ENCODE results near the gene RPS3.

The RPS3 gene

GRCh38 chr11:75437966-75438659, 38.8 kb downstream of the RPS3 start:
- no peak for DNase-seq

- DNase-seq: no peak
Observed at GRCh38 chr11:75439026-75439425, 39.7 kb downstream of the RPS3 start.

DNA sequence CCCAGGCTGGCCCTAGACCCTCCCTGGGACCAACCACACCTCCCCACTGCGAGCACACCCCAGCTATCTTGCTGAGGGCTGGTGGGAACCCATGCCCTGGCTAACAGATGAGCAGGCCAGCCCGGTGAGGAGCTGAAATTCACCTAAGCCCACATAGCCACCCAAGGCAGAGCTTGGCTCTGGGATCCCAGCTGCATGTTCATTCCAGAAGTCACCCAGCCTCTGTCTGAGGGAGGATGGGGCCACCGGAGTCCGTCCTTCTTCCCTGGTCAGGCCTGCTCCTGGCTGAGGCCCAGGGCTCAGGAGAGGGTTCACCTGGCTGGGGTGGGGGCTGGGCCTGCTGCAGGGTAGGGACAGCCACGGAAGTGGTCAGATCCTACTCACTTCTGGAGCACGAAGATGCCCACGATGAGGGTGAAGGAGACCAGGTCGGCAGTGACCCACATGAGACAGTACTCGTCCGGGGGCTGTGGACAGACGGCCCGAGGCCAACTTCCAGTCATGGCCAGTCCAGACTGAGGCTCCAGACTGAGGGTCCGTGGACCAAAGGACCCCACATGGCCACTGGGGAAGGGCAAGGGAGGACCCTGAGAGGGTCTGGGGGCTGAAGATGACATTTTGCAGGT, 40.3 kb downstream of the RPS3 start:
- DNase-seq: no peak

DNA sequence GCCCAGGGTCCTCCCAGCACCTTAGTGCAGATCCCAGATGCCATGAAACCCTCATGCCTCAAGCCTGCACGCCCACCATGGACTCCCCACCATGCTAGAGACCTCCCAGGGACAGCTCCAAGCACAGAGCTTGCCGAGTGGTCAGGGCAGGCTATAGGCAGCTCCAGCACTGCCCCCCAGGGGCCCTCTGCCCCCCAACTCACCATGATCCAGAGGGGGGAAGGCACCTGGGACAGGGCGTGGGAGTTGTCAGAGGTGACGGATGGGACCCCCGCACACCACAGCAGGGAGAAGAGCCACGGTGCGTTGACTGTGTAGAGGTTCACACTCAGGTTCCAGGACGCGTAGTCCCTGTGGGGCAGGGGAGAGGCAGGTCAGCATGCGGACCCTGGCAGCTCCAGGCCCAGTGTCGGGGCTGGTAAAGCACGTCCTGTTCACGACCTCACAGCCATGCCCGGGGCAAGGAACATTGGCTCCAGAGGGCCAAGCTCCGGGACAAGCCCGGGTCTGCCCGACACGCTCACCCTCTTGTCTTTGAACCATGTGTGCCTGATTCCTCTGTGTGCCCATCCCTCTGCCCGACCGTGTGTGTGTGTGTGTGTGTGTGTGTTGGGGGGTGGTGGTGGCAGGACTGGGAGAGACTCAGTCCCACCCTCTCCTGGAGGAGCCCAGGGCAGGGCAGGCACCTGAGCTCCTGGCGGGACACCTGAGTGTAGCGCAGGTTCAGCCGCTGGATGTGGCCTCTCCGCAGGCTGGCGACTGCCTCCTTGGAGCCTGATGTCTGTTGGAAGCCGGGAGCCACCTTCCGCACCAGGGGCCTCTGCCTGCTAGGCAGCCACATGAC, 41.9 kb downstream of the RPS3 start:
- DNase-seq: no peak

DNA sequence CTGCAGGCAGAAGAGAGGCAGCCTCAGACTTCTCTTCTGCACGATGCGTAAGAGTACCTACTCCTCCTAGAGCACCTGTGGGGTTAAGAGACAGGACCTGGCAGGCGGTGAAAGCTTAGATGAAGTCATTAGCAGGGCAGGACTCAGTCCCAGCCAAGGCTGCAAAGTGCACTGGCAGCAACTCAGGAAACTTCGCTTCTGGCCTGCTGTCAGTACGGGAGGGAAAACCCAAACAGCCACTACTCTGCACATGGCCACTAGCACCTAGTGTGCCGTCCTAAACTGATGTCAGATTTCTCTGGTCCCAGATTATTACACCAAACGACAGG, 42.5 kb downstream of the RPS3 start:
- DNase-seq: no peak

GRCh38 chr11:75442161-75442885, 43.0 kb downstream of the RPS3 start:
- no peak for DNase-seq

GRCh38 chr11:75443043-75443442, 43.7 kb downstream of the RPS3 start:
- DNase-seq: no peak

DNA sequence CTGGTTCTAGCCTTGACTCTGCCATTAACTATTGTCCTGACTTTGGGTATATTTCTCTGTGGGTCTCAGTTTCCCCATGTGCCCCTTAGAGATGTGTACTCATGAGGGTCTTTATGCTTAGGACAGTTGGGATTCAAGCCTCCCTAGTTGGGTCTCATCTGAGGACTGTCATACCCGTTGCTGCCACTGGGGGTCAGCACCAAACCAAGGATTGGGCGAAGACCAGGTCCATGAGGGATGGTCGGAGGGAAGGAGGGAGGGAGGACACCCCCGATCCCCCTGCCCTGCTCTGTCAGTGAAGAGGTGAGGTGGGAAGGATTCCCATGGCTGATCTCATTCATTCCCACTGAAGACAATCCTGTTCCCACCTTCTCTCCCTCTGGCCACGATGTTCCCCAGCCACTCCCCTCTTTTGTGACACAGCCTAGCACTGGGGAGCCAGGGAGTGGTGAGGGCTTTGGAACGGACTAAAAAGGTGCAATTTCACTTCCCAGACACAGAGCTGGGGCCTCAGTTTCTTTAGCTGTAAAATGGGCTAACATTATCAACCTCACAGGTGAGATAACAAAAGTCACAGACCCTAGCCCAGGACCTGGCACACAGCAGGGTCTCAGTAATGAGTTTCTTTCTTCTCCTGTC, 46.1 kb downstream of the RPS3 start:
- peak; percentile 80 for DNase-seq

- DNase-seq: peak; percentile 6
Observed at GRCh38 chr11:75447415-75447814, 48.1 kb downstream of the RPS3 start.

DNA sequence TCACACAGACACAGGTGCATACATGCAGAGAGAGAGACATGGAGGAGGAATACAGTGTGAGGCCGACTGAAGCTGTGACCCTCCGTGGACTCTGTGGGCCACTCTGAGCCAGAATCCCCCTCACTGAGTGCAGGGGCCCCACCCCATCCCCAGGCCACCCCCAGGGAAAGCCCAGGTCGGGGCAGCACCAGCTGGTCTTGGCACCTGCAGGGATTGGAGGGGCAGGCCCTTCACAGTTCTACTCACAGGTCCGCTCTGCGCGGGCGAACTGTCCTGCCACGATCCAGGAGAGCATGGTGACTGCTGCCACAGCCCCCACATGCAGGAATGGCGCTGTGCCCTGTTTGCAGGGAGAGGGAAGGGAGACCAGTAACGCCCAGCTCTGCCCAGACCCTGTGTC, 50.0 kb downstream of the RPS3 start:
- DNase-seq: no peak

DNA sequence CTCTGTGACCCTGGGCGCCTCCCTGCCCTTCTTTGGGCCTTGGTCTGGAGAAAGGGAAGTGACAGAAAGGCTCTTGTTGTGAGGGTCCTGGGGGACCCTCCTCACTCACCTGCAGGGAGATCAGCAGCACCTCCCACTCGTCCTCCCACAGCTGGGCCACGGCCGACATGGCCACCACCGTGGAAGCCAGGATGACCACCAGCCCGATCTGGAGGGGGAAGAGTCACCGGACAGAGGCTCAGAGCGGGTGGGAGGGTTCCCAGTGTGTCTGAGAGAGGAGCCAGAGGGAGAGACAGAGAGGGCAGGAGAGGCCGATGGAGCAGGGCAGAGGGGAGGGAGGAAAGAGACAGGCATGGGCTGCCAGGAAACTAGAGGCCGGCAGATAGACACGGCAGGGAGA, 50.5 kb downstream of the RPS3 start:
- DNase-seq: no peak

GRCh38 chr11:75450236-75450635, 50.9 kb downstream of the RPS3 start:
- DNase-seq: no peak

GRCh38 chr11:75450826-75451821, 51.8 kb downstream of the RPS3 start:
- peak; percentile 51 for DNase-seq

- DNase-seq: no peak
Observed at GRCh38 chr11:75453916-75454655, 54.8 kb downstream of the RPS3 start.

DNA sequence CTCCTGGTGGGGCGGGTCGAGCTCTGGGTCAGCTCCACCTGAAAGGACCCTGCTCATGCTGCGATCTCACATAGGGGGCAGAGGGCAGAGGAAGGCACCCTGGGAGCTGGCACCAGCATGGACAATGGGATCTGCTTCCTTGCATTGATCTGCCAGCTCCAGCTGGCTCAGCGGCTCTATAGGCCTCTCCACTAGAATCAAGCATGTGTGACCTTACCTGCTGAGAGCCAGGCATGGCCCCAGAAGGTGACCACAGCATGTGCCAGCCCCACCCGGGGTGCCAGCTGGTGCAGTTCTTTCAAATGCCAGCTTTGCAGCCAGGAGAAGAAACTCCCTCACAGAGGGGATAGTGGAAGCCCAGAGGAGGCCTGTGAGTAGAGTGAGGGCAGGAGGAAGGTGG, 55.7 kb downstream of the RPS3 start:
- no peak for DNase-seq

All from NCI-H82 (cell line).